ENCODE results near the gene IL23R. TPM values are rescaled to one million over a fixed set of nuclear protein-coding genes. Genes with fewer than 3 reads are reported as not detected.

Gene IL23R
- total RNA-seq, 1 donor from 2014 or later, result not detected

DNA sequence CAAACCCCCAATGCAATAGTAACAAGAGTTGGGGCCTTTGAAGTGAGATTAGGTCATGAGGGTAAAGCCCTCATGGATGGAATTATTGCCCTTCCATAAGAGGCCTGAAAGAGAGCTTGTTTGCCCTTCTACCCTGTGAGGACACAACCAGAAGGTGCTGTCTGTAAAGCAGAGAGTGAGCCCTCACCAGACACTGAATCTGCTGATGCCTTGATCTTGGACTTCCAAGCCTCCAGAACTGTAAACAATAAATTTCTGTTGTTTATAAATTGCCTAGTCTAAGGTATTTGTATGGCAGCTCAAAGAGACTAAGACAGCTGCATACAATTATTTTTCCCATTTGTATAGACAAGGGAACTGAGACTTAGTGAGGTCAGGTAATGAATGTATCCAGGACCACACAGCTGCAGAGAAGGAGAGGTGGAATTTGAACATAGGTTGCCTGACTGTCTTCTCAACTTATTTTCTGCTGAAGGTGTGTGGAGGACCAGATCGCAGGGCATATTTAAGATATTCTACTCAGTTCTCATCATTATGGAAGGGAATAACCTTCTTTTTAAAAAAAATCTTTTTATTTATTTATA, 18.7 kb downstream of the IL23R start:
- Mint-ChIP-seq H3K9me3 (ENCODE audit: unreplicated experiment) (peaks cover 8% of the 10 kb centered on the region), H3K27me3 (ENCODE audit: low read depth, unreplicated experiment) (peaks cover under 1% of the 10 kb centered on the region), H3K4me1 (ENCODE audit: low read depth, unreplicated experiment) (no peaks in the 10 kb centered on the region), H3K4me3 (ENCODE audit: unreplicated experiment) (no peak overlapping the region), H3K27ac (ENCODE audit: unreplicated experiment) (no peak overlapping the region), H3K36me3 (ENCODE audit: low read depth, unreplicated experiment) (no peaks in the 10 kb centered on the region)
- FAIRE-seq, result no peak
- Histone ChIP-seq H3K27ac (ENCODE audit: low read depth, low read length) (no peak overlapping the region), H3K4me2 (ENCODE audit: low read length) (no peak overlapping the region), H3K9ac (ENCODE audit: low read length) (no peak overlapping the region), H4K20me1 (ENCODE audit: insufficient read depth, low read length) (no peaks in the 10 kb centered on the region), H3K79me2 (ENCODE audit: insufficient read depth, low read length) (no peaks in the 10 kb centered on the region), H3K4me1 (ENCODE audit: insufficient read depth, low read length) (no peaks in the 10 kb centered on the region), H3K36me3 (ENCODE audit: insufficient read depth, low read length) (no peaks in the 10 kb centered on the region), H3K9me3 (ENCODE audit: insufficient read depth, low read depth, low read length) (no peaks in the 10 kb centered on the region), H3K27me3 (ENCODE audit: insufficient read depth, low read length) (no peaks in the 10 kb centered on the region), H2AFZ (ENCODE audit: low read depth, low read length) (no peak overlapping the region), H3K4me3 (ENCODE audit: insufficient read depth, low read depth, low read length) (no peak overlapping the region)
- no peak for DNase-seq (ENCODE audit: low read depth)
- TF ChIP-seq, protein P1, sequence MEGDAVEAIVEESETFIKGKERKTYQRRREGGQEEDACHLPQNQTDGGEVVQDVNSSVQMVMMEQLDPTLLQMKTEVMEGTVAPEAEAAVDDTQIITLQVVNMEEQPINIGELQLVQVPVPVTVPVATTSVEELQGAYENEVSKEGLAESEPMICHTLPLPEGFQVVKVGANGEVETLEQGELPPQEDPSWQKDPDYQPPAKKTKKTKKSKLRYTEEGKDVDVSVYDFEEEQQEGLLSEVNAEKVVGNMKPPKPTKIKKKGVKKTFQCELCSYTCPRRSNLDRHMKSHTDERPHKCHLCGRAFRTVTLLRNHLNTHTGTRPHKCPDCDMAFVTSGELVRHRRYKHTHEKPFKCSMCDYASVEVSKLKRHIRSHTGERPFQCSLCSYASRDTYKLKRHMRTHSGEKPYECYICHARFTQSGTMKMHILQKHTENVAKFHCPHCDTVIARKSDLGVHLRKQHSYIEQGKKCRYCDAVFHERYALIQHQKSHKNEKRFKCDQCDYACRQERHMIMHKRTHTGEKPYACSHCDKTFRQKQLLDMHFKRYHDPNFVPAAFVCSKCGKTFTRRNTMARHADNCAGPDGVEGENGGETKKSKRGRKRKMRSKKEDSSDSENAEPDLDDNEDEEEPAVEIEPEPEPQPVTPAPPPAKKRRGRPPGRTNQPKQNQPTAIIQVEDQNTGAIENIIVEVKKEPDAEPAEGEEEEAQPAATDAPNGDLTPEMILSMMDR (IDR thresholded peaks at IDR 0.05; ENCODE audit: insufficient read depth, low read depth, low read length), result no peak
- TF ChIP-seq EZH2 (IDR thresholded peaks at IDR 0.05; ENCODE audit: insufficient read depth, low read length), result no peak

DNA sequence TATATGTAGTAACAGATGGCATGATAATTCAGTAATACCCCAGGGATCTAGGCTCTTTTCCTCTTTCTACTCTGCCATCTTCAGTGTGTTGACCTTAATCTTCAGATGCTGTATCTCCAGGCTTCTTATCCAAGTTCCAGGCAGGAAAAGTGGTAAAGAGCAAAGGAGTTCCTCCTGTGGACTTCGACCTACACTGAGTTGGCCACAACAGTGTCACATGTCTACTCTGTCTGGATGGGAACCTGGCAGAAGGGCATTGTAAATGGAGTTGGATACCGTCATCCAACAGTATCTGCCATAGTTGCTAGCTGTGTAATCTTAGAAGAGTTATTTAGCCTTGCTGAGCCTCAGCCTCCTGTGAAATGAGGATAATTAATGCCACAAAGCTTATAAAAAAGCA, 21.9 kb downstream of the IL23R start:
- Histone ChIP-seq H3K4me3 (ENCODE audit: insufficient read depth, low read depth, low read length) (no peak overlapping the region), H3K27me3 (ENCODE audit: insufficient read depth, low read length) (no peaks in the 10 kb centered on the region), H3K79me2 (ENCODE audit: insufficient read depth, low read length) (no peaks in the 10 kb centered on the region), H3K9me3 (ENCODE audit: insufficient read depth, low read depth, low read length) (no peaks in the 10 kb centered on the region), H3K36me3 (ENCODE audit: insufficient read depth, low read length) (no peaks in the 10 kb centered on the region), H3K27ac (ENCODE audit: low read depth, low read length) (no peak overlapping the region), H3K9ac (ENCODE audit: low read length) (no peak overlapping the region), H3K4me2 (ENCODE audit: low read length) (no peak overlapping the region), H3K4me1 (ENCODE audit: insufficient read depth, low read length) (no peaks in the 10 kb centered on the region), H4K20me1 (ENCODE audit: insufficient read depth, low read length) (no peaks in the 10 kb centered on the region), H2AFZ (ENCODE audit: low read depth, low read length) (no peak overlapping the region)
- Mint-ChIP-seq H3K36me3 (ENCODE audit: low read depth, unreplicated experiment) (no peaks in the 10 kb centered on the region), H3K9me3 (ENCODE audit: unreplicated experiment) (no peaks in the 10 kb centered on the region), H3K4me3 (ENCODE audit: unreplicated experiment) (no peak overlapping the region), H3K27me3 (ENCODE audit: low read depth, unreplicated experiment) (no peaks in the 10 kb centered on the region), H3K4me1 (ENCODE audit: low read depth, unreplicated experiment) (no peaks in the 10 kb centered on the region), H3K27ac (ENCODE audit: unreplicated experiment) (no peak overlapping the region)
- DNase-seq (ENCODE audit: low read depth) (no peak), FAIRE-seq (no peak)
- TF ChIP-seq, protein P1 (IDR thresholded peaks at IDR 0.05; ENCODE audit: insufficient read depth, low read depth, low read length), result no peak
- no peak for TF ChIP-seq EZH2 (IDR thresholded peaks at IDR 0.05; ENCODE audit: insufficient read depth, low read length)

DNA sequence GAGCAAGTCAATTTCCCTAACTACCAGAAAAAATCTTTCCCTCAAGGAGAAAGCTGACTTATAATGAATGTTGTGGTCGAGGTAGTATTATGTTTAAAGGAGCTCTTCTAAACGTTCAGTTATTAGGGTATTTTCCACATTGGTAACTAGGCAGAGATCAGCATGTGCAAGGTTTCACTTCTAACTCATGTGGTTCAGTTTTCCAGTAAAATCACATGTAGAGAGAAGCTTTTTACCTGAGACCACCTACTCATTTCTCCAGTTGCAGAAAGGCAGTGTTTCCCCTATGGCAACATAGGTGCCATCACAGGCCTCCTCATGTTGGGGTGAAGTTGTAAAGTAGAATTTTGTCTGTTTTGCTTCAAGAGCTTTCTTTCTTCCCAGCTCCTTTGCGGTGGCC, 23.7 kb downstream of the IL23R start:
- Mint-ChIP-seq H3K36me3 (ENCODE audit: low read depth, unreplicated experiment) (no peaks in the 10 kb centered on the region), H3K4me3 (ENCODE audit: unreplicated experiment) (no peak overlapping the region), H3K9me3 (ENCODE audit: unreplicated experiment) (no peaks in the 10 kb centered on the region), H3K4me1 (ENCODE audit: low read depth, unreplicated experiment) (no peaks in the 10 kb centered on the region), H3K27ac (ENCODE audit: unreplicated experiment) (no peak overlapping the region), H3K27me3 (ENCODE audit: low read depth, unreplicated experiment) (no peaks in the 10 kb centered on the region)
- no peak overlapping the region for H2AFZ ChIP-seq (ENCODE audit: low read depth, low read length)
- H4K20me1 ChIP-seq (ENCODE audit: insufficient read depth, low read length), result no peaks in the 10 kb centered on the region
- TF ChIP-seq EZH2 (IDR thresholded peaks at IDR 0.05; ENCODE audit: insufficient read depth, low read length), result no peak
- no peak overlapping the region for H3K9ac ChIP-seq (ENCODE audit: low read length)
- H3K4me2 ChIP-seq (ENCODE audit: low read length), result no peak overlapping the region
- FAIRE-seq (no peak), DNase-seq (ENCODE audit: low read depth) (no peak)
- H3K27me3 ChIP-seq (ENCODE audit: insufficient read depth, low read length), result no peaks in the 10 kb centered on the region
- no peaks in the 10 kb centered on the region for H3K36me3 ChIP-seq (ENCODE audit: insufficient read depth, low read length)
- no peaks in the 10 kb centered on the region for H3K4me1 ChIP-seq (ENCODE audit: insufficient read depth, low read length)
- H3K27ac ChIP-seq (ENCODE audit: low read depth, low read length), result no peak overlapping the region
- H3K4me3 ChIP-seq (ENCODE audit: insufficient read depth, low read depth, low read length), result no peak overlapping the region
- no peaks in the 10 kb centered on the region for H3K9me3 ChIP-seq (ENCODE audit: insufficient read depth, low read depth, low read length)
- H3K79me2 ChIP-seq (ENCODE audit: insufficient read depth, low read length), result no peaks in the 10 kb centered on the region
